ENCODE results near the gene GPRC5A. TPM values are rescaled to one million over a fixed set of nuclear protein-coding genes. Genes with fewer than 3 reads are reported as not detected.

GPRC5A gene
- total RNA-seq, 1 experiment from 2014 or later, result 185 TPM

DNA sequence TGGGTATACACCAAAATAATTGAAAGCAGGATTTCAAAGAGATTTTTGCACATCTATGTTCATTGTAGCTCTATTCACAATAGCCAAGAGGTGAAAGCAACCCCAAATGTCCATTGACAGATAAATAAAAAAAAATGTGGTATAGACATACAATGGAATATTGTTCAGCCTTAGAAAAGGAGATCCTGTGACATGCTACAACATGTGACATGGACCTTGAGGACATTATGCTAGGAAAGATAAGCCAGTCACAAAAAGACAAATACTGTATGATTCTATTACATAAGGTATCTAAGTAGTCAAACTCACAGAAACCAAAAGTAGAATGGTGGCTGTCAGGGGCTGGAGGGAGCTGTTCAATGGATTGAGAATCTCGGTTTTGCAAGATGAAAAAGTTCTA lies 48.5 kb downstream of the GPRC5A start:
- no peak for DNase-seq (ENCODE audit: low spot score)

DNA sequence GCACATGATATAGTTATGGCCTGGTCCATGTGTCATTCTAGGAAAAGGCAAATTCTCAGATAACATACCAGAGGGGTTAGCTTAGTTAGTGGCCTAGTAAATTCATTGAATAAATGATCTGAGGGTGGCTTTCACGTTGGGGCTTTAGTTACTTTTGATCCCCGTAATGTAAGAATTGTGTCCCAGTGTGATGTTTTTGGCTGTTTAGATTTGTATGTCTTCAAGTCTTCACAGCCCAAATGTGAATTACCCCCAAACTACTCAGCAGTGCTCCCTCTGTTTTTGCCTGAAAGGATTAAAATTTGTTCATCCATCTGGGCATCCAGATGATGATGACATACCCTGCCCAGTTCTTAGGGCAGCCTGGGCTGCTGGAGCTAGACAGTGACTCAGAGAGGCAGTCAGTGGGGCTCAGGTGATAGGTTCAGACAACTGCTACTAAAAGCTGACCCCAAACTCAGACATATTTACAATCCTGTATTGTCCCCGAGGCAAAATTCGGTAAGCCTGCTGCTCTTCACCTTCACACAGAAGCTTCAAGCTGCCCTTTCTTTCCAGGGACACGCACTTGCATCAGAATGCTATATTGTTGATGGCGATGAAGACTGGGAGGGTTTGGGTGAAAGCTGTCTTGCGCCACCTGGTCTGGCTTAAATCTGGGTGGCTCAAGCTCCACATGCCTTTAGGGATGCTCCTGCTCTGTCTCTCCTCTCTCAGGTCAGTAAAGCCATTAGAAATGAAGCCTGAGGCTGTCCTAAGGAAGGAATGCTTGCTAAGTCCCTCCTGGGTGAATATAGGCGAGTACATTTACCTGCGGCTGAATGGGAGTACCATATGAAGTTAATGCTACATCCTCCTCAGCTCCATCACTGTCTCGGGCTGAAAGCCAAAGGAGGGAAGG lies 50.3 kb downstream of the GPRC5A start:
- DNase-seq (ENCODE audit: low spot score), result no peak

DNA sequence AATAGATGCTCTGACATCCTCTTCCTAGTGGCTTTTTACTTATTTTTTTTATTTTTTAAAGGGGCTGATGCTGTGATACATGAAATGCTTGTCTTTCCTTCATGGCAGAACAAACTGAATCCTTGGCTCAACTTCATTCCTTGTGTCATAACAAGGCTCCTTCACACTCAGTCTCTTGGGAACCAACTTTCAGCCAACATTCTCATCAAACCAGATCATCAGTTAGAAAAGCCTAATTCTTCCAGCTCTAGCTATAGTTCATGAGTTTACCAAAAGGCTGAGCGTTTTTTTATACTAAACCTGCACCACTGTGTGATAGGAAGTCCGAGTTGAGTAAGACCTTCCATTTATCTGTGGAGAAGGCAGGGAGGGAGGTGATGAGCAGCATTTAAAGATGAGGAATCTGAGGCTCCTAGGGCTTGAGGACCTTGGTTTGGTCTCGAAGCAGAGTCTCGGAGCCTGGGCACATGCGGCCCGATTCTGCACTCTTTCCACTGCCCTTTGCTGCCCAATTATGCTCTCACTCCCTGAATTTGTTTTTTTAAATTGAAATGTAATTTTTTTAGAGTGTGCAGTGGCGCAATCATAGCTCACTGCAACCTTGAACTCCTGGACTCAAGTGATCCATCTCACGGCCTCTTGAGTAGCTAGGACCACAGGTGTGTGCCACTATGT lies 52.4 kb downstream of the GPRC5A start:
- no peak for DNase-seq (ENCODE audit: low spot score)

DNA sequence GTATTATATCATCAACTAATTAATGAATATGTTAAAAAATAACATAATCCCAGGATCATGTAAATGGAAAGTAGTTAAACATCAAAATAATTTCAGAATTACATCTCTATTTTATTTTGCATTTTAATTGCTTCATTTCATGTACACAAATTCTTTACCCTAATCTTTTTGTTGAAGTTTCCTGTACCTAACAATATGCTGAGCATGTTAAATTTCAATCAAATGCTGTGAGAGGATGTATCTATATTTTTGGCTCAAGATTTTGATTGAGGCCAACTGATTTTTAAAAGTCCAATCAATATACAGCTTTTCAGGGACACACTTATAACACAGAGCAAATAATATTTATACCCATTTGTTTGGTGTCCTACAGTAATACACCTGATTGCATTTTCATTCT lies 54.2 kb downstream of the GPRC5A start:
- no peak for DNase-seq (ENCODE audit: low spot score)

GRCh38 chr12:12946686-12947355 lies 55.5 kb downstream of the GPRC5A start:
- peak; percentile 26 for DNase-seq (ENCODE audit: low spot score)

- no peak for DNase-seq (ENCODE audit: low spot score)
Measured at GRCh38 chr12:12947902-12948301, 56.5 kb downstream of the GPRC5A start.

DNA sequence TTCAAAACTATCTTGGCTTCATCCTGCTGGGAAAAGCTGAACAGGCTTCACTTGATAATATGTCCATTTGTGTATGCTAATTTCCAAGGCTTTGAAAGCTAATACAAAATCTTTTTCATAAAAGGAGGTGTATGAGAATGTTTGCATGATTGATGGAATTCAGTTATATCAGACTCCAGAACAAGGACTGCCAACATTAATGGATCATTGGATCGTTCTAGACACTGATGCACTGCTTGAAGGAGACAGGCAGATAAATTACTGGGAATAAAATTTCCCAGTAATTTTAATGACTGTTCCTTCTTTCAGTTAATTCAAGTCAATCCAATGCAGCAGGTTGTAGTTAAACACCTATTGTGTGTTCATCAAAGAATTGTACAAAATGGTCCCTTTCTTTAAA lies 60.1 kb downstream of the GPRC5A start:
- DNase-seq (ENCODE audit: low spot score), result no peak

DNA sequence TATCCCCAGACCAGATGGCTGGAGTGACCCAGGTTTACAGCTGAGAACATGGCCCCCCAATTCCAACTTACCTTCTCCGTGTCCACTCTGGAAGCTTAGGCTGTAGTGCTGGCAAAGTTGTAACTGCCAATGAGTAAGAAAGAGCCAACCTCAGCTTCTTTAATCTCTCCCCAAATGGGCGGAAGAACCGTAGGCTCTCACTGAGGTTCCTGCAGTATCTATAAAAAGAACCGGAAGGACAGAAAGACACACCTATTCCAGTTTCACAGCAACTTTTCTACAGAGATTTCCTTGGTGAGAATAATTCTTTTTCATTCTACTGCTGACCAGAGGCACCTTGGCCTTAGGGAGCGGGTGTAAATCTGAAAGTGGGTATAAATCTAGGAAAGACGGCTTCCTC lies 60.7 kb downstream of the GPRC5A start, which contains the start of gene GPRC5D:
TSS of gene GPRC5D (minus strand) at position 135 of the 400 bp plus-strand sequence. CDS start 1,786 bp downstream, outside the sequence.
- DNase-seq (ENCODE audit: low spot score), result no peak

- DNase-seq (ENCODE audit: low spot score), result no peak
Measured at GRCh38 chr12:12954356-12954755, 63.0 kb downstream of the GPRC5A start.

- peak; percentile 50 for DNase-seq (ENCODE audit: low spot score)
Measured at GRCh38 chr12:12954878-12955625, 63.7 kb downstream of the GPRC5A start.

- DNase-seq (ENCODE audit: low spot score), result no peak
Measured at GRCh38 chr12:12958886-12959285, 67.5 kb downstream of the GPRC5A start.

DNA sequence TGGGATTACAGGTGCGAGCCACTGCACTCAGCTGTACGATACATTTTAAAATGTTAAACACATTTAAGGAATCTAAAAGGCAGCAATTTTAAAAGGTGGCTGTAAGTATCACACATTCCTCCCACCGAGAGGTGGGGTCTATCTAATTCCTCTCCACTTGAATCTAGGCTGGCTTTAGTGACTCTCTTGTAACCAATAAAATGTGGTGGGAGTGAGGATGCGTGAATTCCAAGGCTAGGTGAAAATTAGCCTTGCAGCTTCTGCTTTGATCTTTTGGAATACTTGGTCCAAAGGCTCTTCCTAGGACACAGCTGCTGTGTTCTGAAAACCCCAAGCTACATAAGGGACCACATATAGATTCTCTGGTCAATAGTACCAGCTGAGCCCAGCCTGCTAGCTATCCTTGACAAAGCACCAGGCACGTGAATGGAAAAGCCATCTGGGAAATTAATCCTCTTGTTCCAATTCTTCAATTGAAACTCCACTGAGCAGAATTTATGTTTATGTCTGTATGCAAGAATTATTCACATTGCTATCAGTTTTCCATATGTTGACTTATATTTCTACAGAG lies 69.4 kb downstream of the GPRC5A start:
- no peak for DNase-seq (ENCODE audit: low spot score)

DNA sequence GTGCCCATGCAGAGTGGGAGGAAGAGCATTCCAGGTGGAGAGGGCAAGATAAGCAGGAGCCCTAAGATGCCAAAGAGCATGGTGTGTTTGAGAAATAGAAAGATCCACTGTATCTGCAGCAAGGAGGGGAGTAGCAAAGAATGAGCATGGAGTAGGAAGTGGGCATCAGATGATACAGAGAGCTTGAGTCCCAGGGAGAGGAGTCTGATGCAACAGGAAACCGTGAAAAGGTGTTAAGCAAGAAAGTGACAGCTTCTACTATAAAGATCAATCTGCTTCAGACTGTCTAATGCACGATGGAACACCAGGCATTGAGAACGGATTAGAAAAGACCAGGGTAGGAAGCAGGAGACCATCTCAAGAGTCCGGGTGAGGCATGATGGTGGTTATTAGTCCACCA lies 72.9 kb downstream of the GPRC5A start:
- DNase-seq (ENCODE audit: low spot score), result no peak

DNA sequence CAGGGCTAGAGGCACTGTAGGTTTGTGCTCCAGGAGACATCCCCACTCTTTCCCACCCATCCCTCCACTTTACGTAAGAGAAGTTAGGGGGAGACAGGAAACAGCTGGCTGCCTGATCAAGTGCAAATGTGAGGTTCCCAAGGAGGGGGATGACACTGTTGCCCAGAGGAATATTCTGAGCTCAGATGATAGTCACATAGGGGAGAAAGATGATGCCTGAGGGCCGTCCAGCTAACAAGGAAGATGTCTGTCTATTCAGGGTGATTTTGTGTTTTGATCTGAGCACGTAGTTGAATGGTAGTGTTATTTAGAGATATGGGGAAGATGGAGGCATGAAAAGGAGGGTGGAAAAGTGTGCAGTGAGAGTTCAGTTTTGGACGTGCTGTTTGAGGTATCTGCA lies 74.5 kb downstream of the GPRC5A start:
- DNase-seq (ENCODE audit: low spot score), result no peak

Other genes with a start within 250 kb of the GPRC5A start
- 0.25 and 1.0 TPM in 2 replicates for gene GPR19, start 195.4 kb upstream of the GPRC5A start, total RNA-seq (2014; rRNA removed; shearing (Covaris generic))
- gene CDKN1B, start 174.2 kb upstream of the GPRC5A start, total RNA-seq (2014; rRNA removed; shearing (Covaris generic)), result 52.9 and 67.7 TPM in 2 replicates
- gene APOLD1, start 105.9 kb upstream of the GPRC5A start, total RNA-seq (2014; rRNA removed; shearing (Covaris generic)), result 2.1 and 2.4 TPM in 2 replicates
- 39.4 and 46.9 TPM in 2 replicates for gene DDX47, start 78.2 kb upstream of the GPRC5A start, total RNA-seq (2014; rRNA removed; shearing (Covaris generic))
- gene GPRC5D, start 60.6 kb downstream of the GPRC5A start, total RNA-seq (2014; rRNA removed; shearing (Covaris generic)), result not detected in 2 replicates
- 0.46 and 1.0 TPM in 2 replicates for gene HEBP1, start 108.7 kb downstream of the GPRC5A start, total RNA-seq (2014; rRNA removed; shearing (Covaris generic))
- gene FAM234B, start 152.8 kb downstream of the GPRC5A start, total RNA-seq (2014; rRNA removed; shearing (Covaris generic)), result 0.26 and 0.76 TPM in 2 replicates
- not detected in 2 replicates for gene GSG1, start 212.1 kb downstream of the GPRC5A start, total RNA-seq (2014; rRNA removed; shearing (Covaris generic))